Thyroid gland (tissue), 4 donors: ENCODE data around the gene OR51T1.

Experiments
- POLR2A ChIP-seq, 2 donors: fragments of 450-650 bp; IDR thresholded peaks; one replicate each; pipeline ENCODE4 v1.6.1; 2017; ENCODE audit warnings: antibody characterized with exemption in 2 of 2, mild to moderate bottlenecking in 2 of 2, moderate library complexity in 1 of 2
- TF ChIP-seq, protein P1 (sequence below), 6 experiments: fragments of 200-600 bp in 3 of 6; fragments of 450-650 bp in 3 of 6; sonication (generic) in 3 of 6; IDR thresholded peaks; one replicate each; pipeline ENCODE4 v1.5.1; 2016 to 2019; ENCODE audit warnings: antibody characterized with exemption in 6 of 6, mild to moderate bottlenecking in 2 of 6, inconsistent platforms in 1 of 6, moderate library complexity in 1 of 6

GRCh38 chr11:4882543-4882942, 843 bp downstream of the OR51T1 start:
- TF ChIP-seq, protein P1, sequence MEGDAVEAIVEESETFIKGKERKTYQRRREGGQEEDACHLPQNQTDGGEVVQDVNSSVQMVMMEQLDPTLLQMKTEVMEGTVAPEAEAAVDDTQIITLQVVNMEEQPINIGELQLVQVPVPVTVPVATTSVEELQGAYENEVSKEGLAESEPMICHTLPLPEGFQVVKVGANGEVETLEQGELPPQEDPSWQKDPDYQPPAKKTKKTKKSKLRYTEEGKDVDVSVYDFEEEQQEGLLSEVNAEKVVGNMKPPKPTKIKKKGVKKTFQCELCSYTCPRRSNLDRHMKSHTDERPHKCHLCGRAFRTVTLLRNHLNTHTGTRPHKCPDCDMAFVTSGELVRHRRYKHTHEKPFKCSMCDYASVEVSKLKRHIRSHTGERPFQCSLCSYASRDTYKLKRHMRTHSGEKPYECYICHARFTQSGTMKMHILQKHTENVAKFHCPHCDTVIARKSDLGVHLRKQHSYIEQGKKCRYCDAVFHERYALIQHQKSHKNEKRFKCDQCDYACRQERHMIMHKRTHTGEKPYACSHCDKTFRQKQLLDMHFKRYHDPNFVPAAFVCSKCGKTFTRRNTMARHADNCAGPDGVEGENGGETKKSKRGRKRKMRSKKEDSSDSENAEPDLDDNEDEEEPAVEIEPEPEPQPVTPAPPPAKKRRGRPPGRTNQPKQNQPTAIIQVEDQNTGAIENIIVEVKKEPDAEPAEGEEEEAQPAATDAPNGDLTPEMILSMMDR (IDR thresholded peaks at IDR 0.05) = no peak
- no peak for TF ChIP-seq POLR2A (IDR thresholded peaks at IDR 0.05)
